ENCODE measurements around the gene TBC1D20. TPM values are rescaled to one million over a fixed set of nuclear protein-coding genes. Genes with fewer than 3 reads are reported as not detected.
A peak's percentile ranks its signal among the peaks of the same experiment; 100 is the strongest.

The TBC1D20 gene
- total and polyA plus RNA-seq, 2 of the 4 experiments (the other 2 are of a cell fraction), result 39.1 to 42.8 TPM

GRCh38 chr20:400454-401275 is 61.7 kb downstream of the TBC1D20 start:
- peak overlapping the region; percentile 49; the same call in 1 of the 2 replicates for H2BK120ac ChIP-seq (ENCODE audit: low read depth, low read length)
- H2AK9ac ChIP-seq (replicated peaks; ENCODE audit: low read depth, low read length, poor library complexity), result no peak overlapping the region
- 0 out of 4 replicates have a peak overlapping the region, but pooled peaks of 1 of the 2 experiments have one; percentile 40 for H4K8ac ChIP-seq (ENCODE audit: low read depth in 2 of 2, low read length in 2 of 2)
- peak; percentile 61 for ATAC-seq (ENCODE audit: low read depth)
- CTCF ChIA-PET, result no interaction called here
- in situ Hi-C loops (cut with MboI; ENCODE audit: low sequenced_read_pairs) (no loop called here), intact Hi-C loops (cut with micrococcal nuclease) (no loop called here), dilution Hi-C loops (cut with HindIII; ENCODE audit: low sequenced_read_pairs, unreplicated experiment) (no loop called here)
- no peaks in the 10 kb centered on the region for H3K27me3 ChIP-seq (ENCODE audit: control insufficient read depth, insufficient read depth, low read length)
- peaks cover 4% of the 10 kb centered on the region; the same call in 1 of the 2 replicates for H3K4me1 ChIP-seq (ENCODE audit: control insufficient read depth, insufficient read depth, low read length)
- no peak overlapping the region for H3K4me3 ChIP-seq (ENCODE audit: insufficient read depth, low read depth, low read length)
- no CpG with 5 or more reads among the region's 5 CpGs for WGBS, 2 experiments (ENCODE audit: extremely low coverage in 2 of 2, insufficient read length in 1 of 2)
- no peak overlapping the region for H3K18ac ChIP-seq (ENCODE audit: low read depth, low read length)
- POLR2A ChIA-PET (ENCODE audit: unreplicated experiment), result interaction anchor here (0.6 kb wide), 1 partner anchor 73 kb away, joined by 12 read pairs; no protein-coding TSS in a partner anchor
- TF ChIP-seq USF2 (IDR thresholded peaks at IDR 0.05; ENCODE audit: low read depth, low read length) (peak; percentile 35; the same call in 1 of the 2 replicates), ELK1 (IDR thresholded peaks at IDR 0.05; ENCODE audit: borderline replicate concordance, low read depth, low read length) (no peak)
- no peak for DNase-seq
- peaks cover 0 to under 1% of the 10 kb centered on the region in 2 experiments; a peak in 1 of 4 replicates for H3K79me1 ChIP-seq (ENCODE audit: low read depth in 1 of 2, low read length in 2 of 2)
- H3K56ac ChIP-seq (ENCODE audit: extremely low read depth, insufficient read depth, low read length), result no peak overlapping the region
- H3K9me3 ChIP-seq (ENCODE audit: control insufficient read depth, insufficient read depth, low read length), result 0 out of 2 replicates have a peak, but pooled peaks cover 3% of the 10 kb centered on the region
- H2BK20ac ChIP-seq (ENCODE audit: low read depth, low read length), result peak overlapping the region; percentile 51; the same call in 1 of the 2 replicates
- H4K20me1 ChIP-seq (ENCODE audit: insufficient read depth, low read length), result peaks cover 14% of the 10 kb centered on the region; the same call in 1 of the 2 replicates
- H4K91ac ChIP-seq (ENCODE audit: insufficient read depth, low read depth, low read length), result no peak overlapping the region
- H2AK5ac ChIP-seq (ENCODE audit: low read depth, low read length), result no peak overlapping the region
- no peak overlapping the region; the same call in 2 of the 3 replicates for H2BK15ac ChIP-seq (ENCODE audit: low read depth, low read length)
- no TSS peak for BruUV-seq (replicated peaks)
- no peak overlapping the region for H3K23ac ChIP-seq (ENCODE audit: low read depth, low read length)
- peaks cover 6% of the 10 kb centered on the region; the same call in 1 of the 2 replicates for H3K9me1 ChIP-seq (ENCODE audit: insufficient read depth, low read length)
- peaks cover 25% of the 10 kb centered on the region for H3K36me3 ChIP-seq (ENCODE audit: control insufficient read depth, insufficient read depth, low read length)
- H3K9ac ChIP-seq (ENCODE audit: low read depth, low read length), result no peak overlapping the region
- H3K14ac ChIP-seq (replicated peaks; ENCODE audit: low read depth, low read length), result peak overlapping the region; percentile 40; the same call in 1 of the 2 replicates
- no peak overlapping the region for H3K4me2 ChIP-seq (ENCODE audit: low read depth, low read length)
- H4K5ac ChIP-seq (ENCODE audit: low read depth, low read length), result no peak overlapping the region
- peak overlapping the region; percentile 54 for H2AFZ ChIP-seq (replicated peaks; ENCODE audit: low read length, poor library complexity)
- H3K4ac ChIP-seq (ENCODE audit: low read depth, low read length), result 0 out of 2 replicates have a peak overlapping the region, but pooled peaks have one; percentile 48
- no peak overlapping the region for H3K27ac ChIP-seq (ENCODE audit: insufficient read depth, low read length)
- H2BK5ac ChIP-seq (ENCODE audit: low read depth, low read length, poor library complexity, severe bottlenecking), result no peak overlapping the region

All from IMR-90 (cell line).